ENCODE data around the gene TSKS.

- TF ChIP-seq CTCF (IDR thresholded peaks at IDR 0.05) (no peak), POLR2A (IDR thresholded peaks at IDR 0.05) (no peak), EP300 (IDR thresholded peaks at IDR 0.05) (no peak)
These were observed 30.4 kb upstream of the TSKS start for GRCh38 chr19:49793561-49793840.
